Heart left ventricle (tissue), 16 donors: ENCODE measurements around the gene SLC4A7. TPM values are rescaled to one million over a fixed set of nuclear protein-coding genes. Genes with fewer than 3 reads are reported as not detected.
A peak's percentile ranks its signal among the peaks of the same experiment; 100 is the strongest.

Experiments used
- ATAC-seq, 4 donors: fragments of 200-7000 bp; cut with Tn5 transposase; one replicate each; pipeline ENCODE4 v1.9.1; 2020 to 2022; ENCODE audit warnings: moderate library complexity in 4 of 4, mild to moderate bottlenecking in 3 of 4, moderate number of reproducible peaks in 1 of 4
- DNase-seq, 5 donors: peaks; one replicate each; pipeline ENCODE4 v3.0.0-alpha.2; 2020
- H3K27ac ChIP-seq, 12 donors: fragments of 200-600 bp; sonication (generic) in 4 of 12; one replicate each; pipeline versions ENCODE4 v1.5.0 to v1.8.0; 2016 to 2022; ENCODE audit warnings: mild to moderate bottlenecking in 2 of 12
- H3K27me3 ChIP-seq, 9 donors: fragments of 200-600 bp; sonication (generic) in 2 of 9; one replicate each; pipeline versions ENCODE4 v1.5.1 to v1.8.0; 2016 to 2022; ENCODE audit warnings: mild to moderate bottlenecking in 3 of 9
- H3K36me3 ChIP-seq, 9 donors: fragments of 200-600 bp; sonication (generic) in 2 of 9; one replicate each; pipeline versions ENCODE4 v1.5.0 to v1.8.0; 2018 to 2022; ENCODE audit warnings: mild to moderate bottlenecking in 2 of 9
- H3K4me1 ChIP-seq, 12 donors: fragments of 200-600 bp; sonication (generic) in 4 of 12; one replicate each; pipeline versions ENCODE4 v1.5.0 to v1.8.0; 2016 to 2022; ENCODE audit warnings: mild to moderate bottlenecking in 3 of 12
- H3K4me3 ChIP-seq, 12 donors: fragments of 200-600 bp; sonication (generic) in 4 of 12; one replicate each; pipeline versions ENCODE4 v1.5.0 to v1.8.0; 2017 to 2022; ENCODE audit warnings: mild to moderate bottlenecking in 9 of 12, moderate library complexity in 4 of 12
- H3K9me3 ChIP-seq, 12 donors: fragments of 200-600 bp; sonication (generic) in 4 of 12; one replicate each; pipeline versions ENCODE4 v1.5.0 to v1.8.0; 2016 to 2022; ENCODE audit warnings: mild to moderate bottlenecking in 1 of 12
- POLR2A ChIP-seq, 2 donors: fragments of 450-650 bp; IDR thresholded peaks; one replicate each; pipeline ENCODE4 v1.6.1; 2017; ENCODE audit warnings: antibody characterized with exemption in 2 of 2, mild to moderate bottlenecking in 2 of 2, moderate library complexity in 2 of 2
- WGBS, 4 donors: extraction: QIAGEN DNeasy Blood & Tissue Kit in 2 of 4; methylation state at CpG; one replicate each; pipeline versions ENCODE4 v1.1.5 to v1.1.7; 2013 to 2018; 5-methylcytosine and 5-hydroxymethylcytosine counted together
- intact Hi-C, 10 donors: fragments of 100-400 bp; cut with DNase I; formaldehyde crosslinking; loops; one replicate each; pipeline versions ENCODE4 v1.11.1 to v1.14.2; 2022
- polyA plus RNA-seq, 2 donors: library from polyadenylated mRNA; stranded (reverse); fragments of 200-250 nt; gene quantifications; one replicate each; pipeline ENCODE4 v1.2.3, GENCODE V29; 2013
- total RNA-seq, 9 donors: library from RNA; depleted of rRNA in 2 of 9; stranded (reverse); fragments of >200 nt in 2 of 9; fragmentation: NEBNext Ultra II Directional in 3 of 9; extraction: Animal tissue kit (Norgen Biotek cat#: 25700) in 3 of 9; gene quantifications; one replicate each; pipeline versions ENCODE4 v1.1.0 to v1.2.4, GENCODE V29; 2016 to 2023
- TF ChIP-seq, protein P1 (sequence below), 12 donors: fragments of 200-600 bp; sonication (generic) in 4 of 12; IDR thresholded peaks; one replicate each; pipeline versions ENCODE4 v1.5.0 to v1.8.0; 2018 to 2022; ENCODE audit warnings: antibody characterized with exemption in 12 of 12, mild to moderate bottlenecking in 5 of 12
- donor health status: ischemic (EF 13 %, LVEDD 7.1; RV severe dilation, severe dysfunction).
- donor health status: healthy with polysubstance abuse.
- donor health status: DM: no; HTN: yes; CAD: no.
- donor health status: DM: no; HTN: no; CAD: no.
- donor health status: ischemic (EF 25% LVEDD 6.9; RV normal size, moderate dysfunction).
- donor health status: ischemic (EF 25% LVEDD 5.7; RV mildly dilated, moderate dysfunction).
- donor health status: healthy.
- donor health status: DM: yes; HTN: yes; CAD: no.
- donor health status: ischemic (EF 35%, LVEDD 5.7; RV mildly dilated, moderate dysfunction).
- donor health status: nonischemic (EF 11% LVEDD 7.7; RV severe dilation, severe dysfunction).
- donor health status: DM: yes; HTN: yes; CAD: no.
- donor health status: PGD.
- donor health status: ischemic (EF 29% LVEDD 5.4; RV normal size, mild dysfunction).
- donor health status: nonischemic (EF 23%, LVEDD 6.1; RV moderate dilation, normal function).

SLC4A7 gene
- total and polyA plus RNA-seq, 11 donors = 2.2 to 25.4 (median 15.0) TPM

DNA sequence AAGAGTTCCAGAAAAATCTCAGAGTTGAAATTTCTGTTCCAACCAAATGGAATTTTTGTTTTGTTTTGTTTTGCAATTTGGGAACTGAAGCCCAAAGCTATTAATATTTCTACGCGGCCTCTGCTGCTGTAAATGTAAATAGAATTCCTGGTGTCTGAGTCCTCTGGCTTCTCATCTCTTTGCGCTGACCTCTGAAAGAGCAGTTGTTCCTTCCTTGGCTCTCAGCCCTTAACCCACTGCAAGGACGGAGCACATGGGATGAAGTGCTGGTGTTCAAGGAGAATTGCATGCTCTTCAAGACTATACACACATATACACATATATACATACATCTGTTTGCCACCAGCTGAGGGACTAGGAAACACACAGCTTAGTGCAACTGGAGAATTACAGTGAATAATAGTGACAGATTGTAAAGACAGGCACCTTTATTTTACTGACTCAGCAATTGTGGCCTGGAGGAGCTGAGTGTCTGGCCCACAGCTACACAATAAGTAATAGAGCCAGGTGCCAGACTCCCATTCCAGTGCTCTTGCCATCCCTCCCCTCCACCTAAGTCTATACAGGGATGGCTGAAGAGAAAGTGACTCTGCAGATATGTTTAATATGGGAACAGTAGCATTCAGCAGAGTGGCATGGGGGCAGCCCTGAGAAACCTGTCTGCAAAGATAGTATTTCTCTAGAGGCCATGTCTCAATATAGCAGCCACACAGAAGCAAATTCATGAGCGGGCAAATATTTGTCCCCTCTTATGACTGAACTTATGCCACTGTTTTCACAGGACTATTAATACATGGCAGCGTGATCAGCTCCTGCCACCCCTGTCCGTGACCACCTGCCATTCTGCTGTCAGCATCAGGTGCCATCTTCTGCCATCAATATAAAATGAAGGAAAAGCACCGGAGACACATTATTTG, 157.3 kb downstream of the SLC4A7 start:
- DNase-seq (peak in 4 of 5 donors; percentile 40 to 57 (median 45)), ATAC-seq (peak; percentile 88 to 94 (median 90))
- Histone ChIP-seq H3K27me3 (no peaks in the 10 kb centered on the region), H3K4me1 (peaks cover 0 to 24% (median 13%) of the 10 kb centered on the region in 12 donors), H3K4me3 (no peak overlapping the region), H3K27ac (peak overlapping the region in 11 of 12 donors; percentile 44 to 79 (median 61)), H3K36me3 (no peaks in the 10 kb centered on the region), H3K9me3 (no peaks in the 10 kb centered on the region)
- intact Hi-C loops = no loop called here
- TF ChIP-seq, protein P1, sequence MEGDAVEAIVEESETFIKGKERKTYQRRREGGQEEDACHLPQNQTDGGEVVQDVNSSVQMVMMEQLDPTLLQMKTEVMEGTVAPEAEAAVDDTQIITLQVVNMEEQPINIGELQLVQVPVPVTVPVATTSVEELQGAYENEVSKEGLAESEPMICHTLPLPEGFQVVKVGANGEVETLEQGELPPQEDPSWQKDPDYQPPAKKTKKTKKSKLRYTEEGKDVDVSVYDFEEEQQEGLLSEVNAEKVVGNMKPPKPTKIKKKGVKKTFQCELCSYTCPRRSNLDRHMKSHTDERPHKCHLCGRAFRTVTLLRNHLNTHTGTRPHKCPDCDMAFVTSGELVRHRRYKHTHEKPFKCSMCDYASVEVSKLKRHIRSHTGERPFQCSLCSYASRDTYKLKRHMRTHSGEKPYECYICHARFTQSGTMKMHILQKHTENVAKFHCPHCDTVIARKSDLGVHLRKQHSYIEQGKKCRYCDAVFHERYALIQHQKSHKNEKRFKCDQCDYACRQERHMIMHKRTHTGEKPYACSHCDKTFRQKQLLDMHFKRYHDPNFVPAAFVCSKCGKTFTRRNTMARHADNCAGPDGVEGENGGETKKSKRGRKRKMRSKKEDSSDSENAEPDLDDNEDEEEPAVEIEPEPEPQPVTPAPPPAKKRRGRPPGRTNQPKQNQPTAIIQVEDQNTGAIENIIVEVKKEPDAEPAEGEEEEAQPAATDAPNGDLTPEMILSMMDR (IDR thresholded peaks at IDR 0.05) = no peak
- TF ChIP-seq POLR2A (IDR thresholded peaks at IDR 0.05) = no peak
- WGBS, 4 donors = 45 to 59% (median 49%) methylated on average over 8 of the region's 8 CpGs

DNA sequence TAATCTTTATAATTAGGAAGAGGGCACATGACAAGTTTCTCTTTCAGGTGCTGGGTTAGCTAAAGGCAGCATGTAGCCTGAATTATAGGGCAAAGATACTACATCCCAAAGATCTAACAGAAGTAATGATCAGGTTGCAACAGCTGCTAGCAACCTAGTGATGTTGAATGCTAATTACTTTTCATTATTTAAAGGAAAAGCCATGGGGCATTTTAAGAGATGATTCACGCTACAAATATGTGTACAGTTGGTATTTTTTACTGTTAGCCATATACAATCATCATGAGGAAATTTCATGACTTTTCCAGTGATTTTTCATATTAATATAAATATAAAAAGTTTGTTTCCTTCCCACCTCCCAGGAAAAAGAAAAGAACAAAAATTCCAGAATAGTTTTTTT, 158.0 kb downstream of the SLC4A7 start:
- H3K9me3 ChIP-seq = no peaks in the 10 kb centered on the region
- DNase-seq (no peak), ATAC-seq (no peak)
- H3K4me3 ChIP-seq = no peak overlapping the region
- no peaks in the 10 kb centered on the region for H3K27me3 ChIP-seq
- intact Hi-C loops = no loop called here
- peaks cover 0 to 24% (median 13%) of the 10 kb centered on the region in 12 donors for H3K4me1 ChIP-seq
- TF ChIP-seq, protein P1 (IDR thresholded peaks at IDR 0.05) = no peak
- no peak for TF ChIP-seq POLR2A (IDR thresholded peaks at IDR 0.05)
- 82 to 98% (median 90%) methylated on average over 1 of the region's 1 CpG for WGBS, 4 donors
- H3K36me3 ChIP-seq = no peaks in the 10 kb centered on the region
- peak overlapping the region in 11 of 12 donors; percentile 1 to 79 (median 61) for H3K27ac ChIP-seq

DNA sequence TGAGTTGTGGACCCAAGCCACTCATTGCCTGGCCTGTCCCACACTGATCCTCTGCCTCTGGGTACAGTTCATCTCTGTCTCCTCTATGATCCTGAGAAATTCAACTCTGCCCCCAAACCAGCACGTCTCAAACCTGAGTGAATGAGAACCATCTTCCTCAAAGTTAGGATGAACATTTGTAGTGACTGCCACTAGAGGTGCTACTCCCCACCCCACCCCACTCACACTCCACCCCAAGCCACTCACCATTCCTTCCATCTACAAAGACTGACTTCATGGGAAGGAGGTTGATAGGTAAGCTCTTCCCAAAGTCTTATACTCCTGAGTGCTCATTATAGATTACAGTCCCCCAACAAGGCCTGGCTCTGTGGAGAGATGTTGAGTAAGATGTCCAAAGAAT, 158.8 kb downstream of the SLC4A7 start:
- ATAC-seq (no peak), DNase-seq (no peak)
- H3K36me3 ChIP-seq = no peaks in the 10 kb centered on the region
- no peak for TF ChIP-seq POLR2A (IDR thresholded peaks at IDR 0.05)
- H3K4me1 ChIP-seq = peaks cover 0 to 25% (median 13%) of the 10 kb centered on the region in 12 donors
- H3K4me3 ChIP-seq = no peak overlapping the region
- intact Hi-C loops = no loop called here
- peak overlapping the region in 3 of 12 donors; percentile 49 to 76 (median 71) for H3K27ac ChIP-seq
- no peaks in the 10 kb centered on the region for H3K9me3 ChIP-seq
- no peaks in the 10 kb centered on the region for H3K27me3 ChIP-seq
- 68 to 98% (median 84%) methylated on average over 1 of the region's 1 CpG for WGBS, 4 donors

DNA sequence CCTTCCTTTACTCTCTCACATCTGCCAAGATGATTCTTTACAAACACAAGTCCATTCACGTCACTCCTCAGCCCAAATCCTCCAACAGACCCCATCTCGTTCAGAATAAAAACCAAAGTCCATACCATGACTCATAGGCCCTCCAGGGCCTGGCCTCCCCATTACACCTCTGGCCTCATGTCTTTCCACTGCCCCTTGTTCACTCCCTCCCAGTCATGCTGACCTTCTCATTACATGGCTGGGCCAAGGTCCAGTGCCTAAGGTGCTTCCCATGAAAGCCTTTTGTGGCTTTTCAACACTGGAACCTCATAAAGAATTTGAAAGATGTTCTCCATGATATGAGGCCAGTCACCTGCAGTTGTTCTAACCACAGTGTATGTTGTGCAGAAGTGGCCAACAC, 159.5 kb downstream of the SLC4A7 start:
- peaks cover 0 to 33% (median 13%) of the 10 kb centered on the region in 12 donors for H3K4me1 ChIP-seq
- H3K36me3 ChIP-seq = no peaks in the 10 kb centered on the region
- H3K4me3 ChIP-seq = no peak overlapping the region
- ATAC-seq (no peak), DNase-seq (no peak)
- H3K9me3 ChIP-seq = no peaks in the 10 kb centered on the region
- no peak for TF ChIP-seq POLR2A (IDR thresholded peaks at IDR 0.05)
- TF ChIP-seq, protein P1 (IDR thresholded peaks at IDR 0.05) = no peak
- WGBS, 4 donors = 73 to 88% (median 80%) methylated on average over 2 of the region's 2 CpGs
- H3K27me3 ChIP-seq = no peaks in the 10 kb centered on the region
- H3K27ac ChIP-seq = peak overlapping the region in 2 of 12 donors; percentile 71 to 76
- intact Hi-C loops = no loop called here
